Gastrocnemius medialis (tissue), 4 donors: ENCODE measurements around the gene PLPP2. TPM values are rescaled to one million over a fixed set of nuclear protein-coding genes. Genes with fewer than 3 reads are reported as not detected.

ENCODE experiments used
- ATAC-seq, 2 donors: fragments of 150-250 bp; one replicate each; pipeline ENCODE4 v1.9.1; 2016
- DNase-seq, 2 donors: peaks; one replicate each; pipeline ENCODE4 v3.0.0-alpha.2; 2019
- H3K27ac ChIP-seq, 4 donors: fragments of 200-600 bp; sonication (generic); 1 replicate in 1 of 4; 2 replicates in 3 of 4; pipeline ENCODE4 v1.5.1; 2016 to 2018; ENCODE audit warnings: mild to moderate bottlenecking in 2 of 4, moderate library complexity in 1 of 4
- H3K27me3 ChIP-seq, 3 donors: fragments of 200-600 bp; sonication (generic) in 2 of 3; 1 replicate in 1 of 3; 2 replicates in 2 of 3; pipeline versions ENCODE4 v1.5.1 to v1.6.0; 2016 to 2019; ENCODE audit warnings: mild to moderate bottlenecking in 1 of 3, moderate library complexity in 1 of 3
- H3K36me3 ChIP-seq, 2 donors: fragments of 200-600 bp; sonication (generic) in 1 of 2; one replicate each; pipeline ENCODE4 v1.5.1; 2017 to 2018
- H3K4me1 ChIP-seq, 2 donors: fragments of 200-600 bp; sonication (generic) in 1 of 2; one replicate each; pipeline ENCODE4 v1.5.1; 2016 to 2017; ENCODE audit warnings: mild to moderate bottlenecking in 2 of 2
- H3K4me3 ChIP-seq, 4 donors: fragments of 200-600 bp; sonication (generic) in 3 of 4; 1 replicate in 1 of 4; 2 replicates in 3 of 4; pipeline ENCODE4 v1.5.1; 2016 to 2019; ENCODE audit warnings: mild to moderate bottlenecking in 2 of 4
- H3K9me3 ChIP-seq, 3 donors: fragments of 200-600 bp; sonication (generic) in 2 of 3; 1 replicate in 1 of 3; 2 replicates in 2 of 3; pipeline ENCODE4 v1.5.1; 2016 to 2019
- CTCF ChIP-seq, 5 experiments: fragments of 450-650 bp in 3 of 5; fragments of 200-600 bp in 2 of 5; sonication (generic) in 2 of 5; IDR thresholded peaks in 4 of 5; conservative IDR thresholded peaks in 1 of 5; 1 replicate in 4 of 5; 2 replicates in 1 of 5; pipeline ENCODE4 v1.5.1; 2016 to 2019; ENCODE audit warnings: antibody characterized with exemption in 5 of 5, mild to moderate bottlenecking in 3 of 5, moderate library complexity in 3 of 5
- POLR2A ChIP-seq, 2 donors: fragments of 450-650 bp; IDR thresholded peaks; one replicate each; pipeline ENCODE4 v1.6.1; 2017; ENCODE audit warnings: antibody characterized with exemption in 2 of 2, mild to moderate bottlenecking in 2 of 2, moderate library complexity in 2 of 2
- in situ Hi-C, 4 donors: fragments of 200-750 bp; cut with MboI; loops; one replicate each; pipeline versions ENCODE4 v1.15.0 to v1.8.0; 2017; ENCODE audit warnings: low sequenced_read_pairs in 4 of 4
- intact Hi-C: fragments of 100-400 bp; cut with DNase I; formaldehyde crosslinking; loops from one replicate; pipeline ENCODE4 v1.15.1; 2023; ENCODE audit warnings: low total_unique reads
- total RNA-seq, 4 donors: library from RNA; depleted of rRNA; stranded (reverse); fragments of >200 nt; gene quantifications; one replicate each; pipeline versions ENCODE4 v1.1.0 to v1.2.3, GENCODE V29; 2016

Gene PLPP2
- total RNA-seq, 4 donors from 2014 or later = 0.64 to 1.2 (median 0.92) TPM; not detected in 1

GRCh38 chr19:281156-281853 is 9.9 kb downstream of the PLPP2 start:
- in situ Hi-C loops (no loop called here), intact Hi-C loops (no loop called here)
- Histone ChIP-seq H3K9me3 (no peaks in the 10 kb centered on the region), H3K4me3 (no peak overlapping the region), H3K27me3 (peaks cover 7 to 22% (median 18%) of the 10 kb centered on the region in 3 donors), H3K27ac (no peak overlapping the region), H3K4me1 (no peaks in the 10 kb centered on the region), H3K36me3 (no peaks in the 10 kb centered on the region)
- no peak for DNase-seq
- TF ChIP-seq POLR2A (IDR thresholded peaks at IDR 0.05) (no peak), CTCF (IDR thresholded peaks at IDR 0.05 in 4 of 5, conservative IDR thresholded peaks at IDR 0.05 in 1 of 5) (no peak)
- no peak for ATAC-seq

- Histone ChIP-seq H3K4me1 (no peaks in the 10 kb centered on the region), H3K4me3 (no peak overlapping the region), H3K27ac (no peak overlapping the region), H3K9me3 (no peaks in the 10 kb centered on the region), H3K27me3 (peaks cover 11 to 22% (median 18%) of the 10 kb centered on the region in 3 donors), H3K36me3 (no peaks in the 10 kb centered on the region)
- ATAC-seq (no peak), DNase-seq (no peak)
- intact Hi-C loops = no loop called here
- in situ Hi-C loops = no loop called here
- TF ChIP-seq POLR2A (IDR thresholded peaks at IDR 0.05) = no peak
- no peak for TF ChIP-seq CTCF (IDR thresholded peaks at IDR 0.05 in 4 of 5, conservative IDR thresholded peaks at IDR 0.05 in 1 of 5)
Observed at GRCh38 chr19:280541-281009, 10.6 kb downstream of the PLPP2 start.

- Histone ChIP-seq H3K4me3 (no peak overlapping the region), H3K27ac (no peak overlapping the region), H3K4me1 (no peaks in the 10 kb centered on the region), H3K36me3 (no peaks in the 10 kb centered on the region), H3K9me3 (no peaks in the 10 kb centered on the region), H3K27me3 (peaks cover 11 to 22% (median 18%) of the 10 kb centered on the region in 3 donors)
- ATAC-seq = no peak
- TF ChIP-seq POLR2A (IDR thresholded peaks at IDR 0.05) (no peak), CTCF (IDR thresholded peaks at IDR 0.05 in 4 of 5, conservative IDR thresholded peaks at IDR 0.05 in 1 of 5) (no peak)
- DNase-seq = no peak
- intact Hi-C loops = no loop called here
- in situ Hi-C loops = no loop called here
Observed at GRCh38 chr19:279656-280055, 11.5 kb downstream of the PLPP2 start.

- intact Hi-C loops (no loop called here), in situ Hi-C loops (no loop called here)
- ATAC-seq (no peak), DNase-seq (no peak)
- no peak for TF ChIP-seq POLR2A (IDR thresholded peaks at IDR 0.05)
- TF ChIP-seq CTCF (IDR thresholded peaks at IDR 0.05 in 4 of 5, conservative IDR thresholded peaks at IDR 0.05 in 1 of 5) = no peak
- H3K36me3 ChIP-seq = no peaks in the 10 kb centered on the region
- H3K27ac ChIP-seq = no peak overlapping the region
- no peaks in the 10 kb centered on the region for H3K9me3 ChIP-seq
- no peak overlapping the region for H3K4me3 ChIP-seq
- H3K27me3 ChIP-seq = peaks cover 11 to 22% (median 18%) of the 10 kb centered on the region in 3 donors
- H3K4me1 ChIP-seq = no peaks in the 10 kb centered on the region
Observed at GRCh38 chr19:279231-279630, 12.0 kb downstream of the PLPP2 start.
